SK-N-SH (cell line): ENCODE results near the gene GSG1. TPM values are rescaled to one million over a fixed set of nuclear protein-coding genes. Genes with fewer than 3 reads are reported as not detected.

Source experiments
- CTCF ChIA-PET: fragments of 300-600, 350-600 bp; formaldehyde crosslinking; extraction: SDS; loops from one replicate; lab custom pipeline; 2021; lab: Yijun Ruan, JAX
- POLR2A ChIA-PET: fragments of 350-600 bp; sonication (Branson Sonifier 250); formaldehyde crosslinking; extraction: SDS; loops from one replicate; lab custom pipeline; 2020; ENCODE audit warnings: antibody characterized with exemption, inconsistent platforms; lab: Yijun Ruan, JAX
- DNase-seq: peaks from one replicate; pipeline ENCODE4 v3.0.0; 2012
- H2AFZ ChIP-seq: fragments of 200-600 bp; sonication (generic); 2 replicates; pipeline ENCODE4 v1.8.1; 2016; ENCODE audit warnings: antibody characterized with exemption, mild to moderate bottlenecking, low read depth
- H3F3A ChIP-seq: fragments of 200-600 bp; sonication (generic); replicated peaks from 2 replicates; pipeline ENCODE3; 2016; ENCODE audit warnings: antibody characterized with exemption, mild to moderate bottlenecking; ENCODE audit not compliant: insufficient read depth
- H3K27ac ChIP-seq, 2 experiments: fragments of 200-500 bp in 1 of 2; fragments of 200-600 bp in 1 of 2; sonication (Bioruptor generic) in 1 of 2; sonication (generic), shearing (Covaris generic) in 1 of 2; 2 replicates each; pipeline versions ENCODE4 v1.5.1 to v1.6.1; 2014 to 2016; ENCODE audit warnings: low read depth in 2 of 2, inconsistent platforms in 1 of 2, low read length in 1 of 2, mild to moderate bottlenecking in 1 of 2, mixed read lengths in 1 of 2
- H3K27me3 ChIP-seq: fragments of 200-600 bp; sonication (generic), shearing (Covaris generic); 2 replicates; pipeline ENCODE4 v1.6.1; 2016; ENCODE audit warnings: mixed run types; ENCODE audit not compliant: insufficient read depth
- H3K36me3 ChIP-seq, 2 experiments: fragments of 200-500 bp in 1 of 2; fragments of 200-600 bp in 1 of 2; sonication (Bioruptor generic) in 1 of 2; sonication (generic) in 1 of 2; replicated peaks in 1 of 2; 2 replicates each; pipeline versions ENCODE3 to v1.5.1; 2014 to 2016; ENCODE audit warnings: low read length in 1 of 2, mild to moderate bottlenecking in 1 of 2; ENCODE audit not compliant: insufficient read depth in 2 of 2, control insufficient read depth in 1 of 2
- H3K4me1 ChIP-seq, 2 experiments: fragments of 200-500 bp in 1 of 2; fragments of 200-600 bp in 1 of 2; sonication (Bioruptor generic) in 1 of 2; sonication (generic), shearing (Covaris generic) in 1 of 2; 2 replicates each; pipeline versions ENCODE4 v1.5.1 to v1.6.1; 2014 to 2016; ENCODE audit warnings: low read depth in 1 of 2, low read length in 1 of 2, mixed run types in 1 of 2; ENCODE audit not compliant: insufficient read depth in 2 of 2, control insufficient read depth in 1 of 2
- H3K4me2 ChIP-seq: fragments of 200-600 bp; sonication (generic), shearing (Covaris generic); 2 replicates; pipeline ENCODE4 v1.6.1; 2017; ENCODE audit warnings: mixed run types
- H3K4me3 ChIP-seq, 2 experiments: fragments of 200-500 bp in 1 of 2; fragments of 200-600 bp in 1 of 2; sonication (Bioruptor generic) in 1 of 2; sonication (generic), shearing (Covaris generic) in 1 of 2; 2 replicates each; pipeline versions ENCODE4 v1.5.1 to v1.8.1; 2014 to 2016; ENCODE audit warnings: low read depth in 2 of 2, inconsistent platforms in 1 of 2, low read length in 1 of 2, mild to moderate bottlenecking in 1 of 2, mixed read lengths in 1 of 2, moderate library complexity in 1 of 2
- H3K79me2 ChIP-seq: fragments of 200-600 bp; sonication (generic); 2 replicates; pipeline ENCODE4 v1.8.1; 2017; ENCODE audit warnings: mild to moderate bottlenecking; ENCODE audit not compliant: insufficient read depth
- H3K9ac ChIP-seq: fragments of 200-600 bp; sonication (generic); 2 replicates; pipeline ENCODE4 v1.6.1; 2017; ENCODE audit warnings: mixed run types
- H3K9me2 ChIP-seq: fragments of 200-600 bp; sonication (generic); 2 replicates; pipeline ENCODE4 v1.6.1; 2017; ENCODE audit warnings: mixed run types
- H3K9me3 ChIP-seq: fragments of 200-600 bp; sonication (generic); 2 replicates; pipeline ENCODE4 v1.6.1; 2017; ENCODE audit warnings: mixed run types, mild to moderate bottlenecking, moderate library complexity
- H4K20me1 ChIP-seq: fragments of 200-600 bp; sonication (generic); 2 replicates; pipeline ENCODE4 v1.6.1; 2017; ENCODE audit warnings: mild to moderate bottlenecking, mixed run types; ENCODE audit not compliant: insufficient read depth
- FOSL2 ChIP-seq: IDR thresholded peaks from 2 replicates; pipeline ENCODE4 v1.4.0; 2012; ENCODE audit warnings: low read depth, mild to moderate bottlenecking, moderate library complexity, borderline replicate concordance
- FOXM1 ChIP-seq: IDR thresholded peaks from 2 replicates; pipeline ENCODE4 v1.4.0; 2012; ENCODE audit warnings: low read depth, mild to moderate bottlenecking
- MXI1 ChIP-seq: IDR thresholded peaks from 2 replicates; pipeline ENCODE4 v1.6.1; 2012; ENCODE audit warnings: mild to moderate bottlenecking, low read depth, low read length, improper control_type of control experiment
- RCOR1 ChIP-seq: fragments of 150-350 bp; IDR thresholded peaks from 2 replicates; pipeline ENCODE4 v1.6.1; 2017; ENCODE audit warnings: antibody characterized with exemption, low read length
- RFX5 ChIP-seq: IDR thresholded peaks from 2 replicates; pipeline ENCODE4 v1.6.1; 2012; ENCODE audit warnings: mild to moderate bottlenecking, improper control_type of control experiment, low read length
- TCF12 ChIP-seq: IDR thresholded peaks from 2 replicates; pipeline ENCODE4 v1.4.0; 2012
- WGBS: methylation state at CpG from one replicate; pipeline ENCODE4 v1.1.6; 2017; ENCODE audit warnings: low lambda C conversion rate; 5-methylcytosine and 5-hydroxymethylcytosine counted together
- polyA plus RNA-seq, 3 experiments: library from polyadenylated mRNA; depleted of rRNA; stranded (reverse); fragments of >200 nt; gene quantifications; 2 replicates each; pipeline ENCODE4 v1.2.3, GENCODE V29; 2012
- TF ChIP-seq, protein P1 (sequence below): fragments of 150-350 bp; IDR thresholded peaks from 2 replicates; pipeline ENCODE4 v1.6.1; 2017; ENCODE audit warnings: antibody characterized with exemption, low read length, low read depth, borderline replicate concordance
- TF ChIP-seq, protein P2 (sequence below): fragments of 150-350 bp; IDR thresholded peaks from 2 replicates; pipeline ENCODE4 v1.6.1; 2016; ENCODE audit warnings: mild to moderate bottlenecking, low read depth, low read length
- TF ChIP-seq, protein P3 (sequence below): IDR thresholded peaks from 2 replicates; pipeline ENCODE4 v1.4.0; 2012; ENCODE audit warnings: low read depth, borderline replicate concordance
- TF ChIP-seq, protein P4 (sequence below): IDR thresholded peaks from 2 replicates; pipeline ENCODE4; 2012
- TF ChIP-seq, protein P5 (sequence below): fragments of 200-600 bp; sonication (generic); IDR thresholded peaks from 2 replicates; pipeline ENCODE4 v1.6.1; 2017; ENCODE audit warnings: antibody characterized with exemption, mild to moderate bottlenecking, moderate library complexity

The GSG1 gene
- polyA plus RNA-seq, 1 of the 3 experiments (the other 2 are of a cell fraction): 0.39 TPM

DNA sequence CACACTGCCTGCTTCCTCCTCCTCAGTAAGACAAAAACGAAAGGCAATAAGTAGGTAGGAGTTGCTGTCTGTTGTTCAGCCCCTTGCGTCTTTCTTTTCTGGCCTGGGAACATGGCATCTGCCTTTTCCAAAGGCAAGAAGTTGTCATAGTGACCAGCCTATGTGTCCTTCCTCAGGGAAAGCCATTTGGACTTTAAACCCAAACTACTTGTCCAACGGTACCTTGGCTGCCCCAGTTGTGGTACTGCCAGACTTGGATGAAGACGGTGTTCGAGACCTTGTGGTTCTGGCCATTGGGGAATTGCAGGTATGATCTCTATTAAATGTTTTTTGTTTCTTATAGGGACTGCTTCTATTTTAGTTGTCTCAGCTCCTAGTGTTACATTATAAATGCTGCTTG is 40.8 kb downstream of the GSG1 start:
- H2AFZ ChIP-seq: no peak overlapping the region
- H3K9me3 ChIP-seq: no peaks in the 10 kb centered on the region
- H3K4me1 ChIP-seq: no peaks in the 10 kb centered on the region
- no peak overlapping the region for H3K27ac ChIP-seq
- no peaks in the 10 kb centered on the region for H4K20me1 ChIP-seq
- ChIA-PET CTCF (no interaction called here), POLR2A (no interaction called here)
- TF ChIP-seq, protein P1, sequence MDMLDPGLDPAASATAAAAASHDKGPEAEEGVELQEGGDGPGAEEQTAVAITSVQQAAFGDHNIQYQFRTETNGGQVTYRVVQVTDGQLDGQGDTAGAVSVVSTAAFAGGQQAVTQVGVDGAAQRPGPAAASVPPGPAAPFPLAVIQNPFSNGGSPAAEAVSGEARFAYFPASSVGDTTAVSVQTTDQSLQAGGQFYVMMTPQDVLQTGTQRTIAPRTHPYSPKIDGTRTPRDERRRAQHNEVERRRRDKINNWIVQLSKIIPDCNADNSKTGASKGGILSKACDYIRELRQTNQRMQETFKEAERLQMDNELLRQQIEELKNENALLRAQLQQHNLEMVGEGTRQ: no peak
- TF ChIP-seq RFX5 (no peak), FOSL2 (no peak), TCF12 (no peak), MXI1 (no peak)
- TF ChIP-seq, protein P2, sequence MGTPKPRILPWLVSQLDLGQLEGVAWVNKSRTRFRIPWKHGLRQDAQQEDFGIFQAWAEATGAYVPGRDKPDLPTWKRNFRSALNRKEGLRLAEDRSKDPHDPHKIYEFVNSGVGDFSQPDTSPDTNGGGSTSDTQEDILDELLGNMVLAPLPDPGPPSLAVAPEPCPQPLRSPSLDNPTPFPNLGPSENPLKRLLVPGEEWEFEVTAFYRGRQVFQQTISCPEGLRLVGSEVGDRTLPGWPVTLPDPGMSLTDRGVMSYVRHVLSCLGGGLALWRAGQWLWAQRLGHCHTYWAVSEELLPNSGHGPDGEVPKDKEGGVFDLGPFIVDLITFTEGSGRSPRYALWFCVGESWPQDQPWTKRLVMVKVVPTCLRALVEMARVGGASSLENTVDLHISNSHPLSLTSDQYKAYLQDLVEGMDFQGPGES: no peak
- TF ChIP-seq, protein P3, sequence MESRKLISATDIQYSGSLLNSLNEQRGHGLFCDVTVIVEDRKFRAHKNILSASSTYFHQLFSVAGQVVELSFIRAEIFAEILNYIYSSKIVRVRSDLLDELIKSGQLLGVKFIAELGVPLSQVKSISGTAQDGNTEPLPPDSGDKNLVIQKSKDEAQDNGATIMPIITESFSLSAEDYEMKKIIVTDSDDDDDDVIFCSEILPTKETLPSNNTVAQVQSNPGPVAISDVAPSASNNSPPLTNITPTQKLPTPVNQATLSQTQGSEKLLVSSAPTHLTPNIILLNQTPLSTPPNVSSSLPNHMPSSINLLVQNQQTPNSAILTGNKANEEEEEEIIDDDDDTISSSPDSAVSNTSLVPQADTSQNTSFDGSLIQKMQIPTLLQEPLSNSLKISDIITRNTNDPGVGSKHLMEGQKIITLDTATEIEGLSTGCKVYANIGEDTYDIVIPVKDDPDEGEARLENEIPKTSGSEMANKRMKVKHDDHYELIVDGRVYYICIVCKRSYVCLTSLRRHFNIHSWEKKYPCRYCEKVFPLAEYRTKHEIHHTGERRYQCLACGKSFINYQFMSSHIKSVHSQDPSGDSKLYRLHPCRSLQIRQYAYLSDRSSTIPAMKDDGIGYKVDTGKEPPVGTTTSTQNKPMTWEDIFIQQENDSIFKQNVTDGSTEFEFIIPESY: no peak
- no peaks in the 10 kb centered on the region for H3F3A ChIP-seq
- H3K79me2 ChIP-seq: no peaks in the 10 kb centered on the region
- H3K9me2 ChIP-seq: no peaks in the 10 kb centered on the region
- 85% methylated on average over 5 of the region's 5 CpGs for WGBS
- no peak overlapping the region for H3K9ac ChIP-seq
- DNase-seq: no peak
- H3K36me3 ChIP-seq: peaks cover 0 to 14% of the 10 kb centered on the region in 2 experiments
- no peaks in the 10 kb centered on the region for H3K27me3 ChIP-seq
- no peak overlapping the region for H3K4me2 ChIP-seq
- H3K4me3 ChIP-seq: no peak overlapping the region

DNA sequence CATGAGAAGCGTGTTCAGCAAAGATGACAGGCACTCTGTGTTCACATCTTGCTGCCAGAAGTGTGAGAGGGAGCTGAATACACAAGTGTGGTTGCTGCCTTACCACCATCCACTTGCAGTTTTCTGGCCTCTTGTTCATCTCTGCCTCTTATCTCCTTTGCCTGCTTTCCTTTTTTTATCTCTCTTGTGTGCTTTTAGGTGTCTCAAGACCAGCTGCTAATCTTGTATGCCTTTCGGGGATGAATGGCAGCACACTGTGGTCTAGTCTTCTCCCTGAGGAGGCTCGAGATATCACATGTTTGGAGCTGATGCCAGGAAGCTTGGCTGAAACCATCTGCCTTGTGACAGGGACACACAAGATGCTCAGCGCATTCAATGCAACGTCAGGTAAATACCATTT is 42.1 kb downstream of the GSG1 start:
- no peak for DNase-seq
- Histone ChIP-seq H3K36me3 (peaks cover 0 to 12% of the 10 kb centered on the region in 2 experiments), H2AFZ (no peak overlapping the region), H4K20me1 (no peaks in the 10 kb centered on the region), H3K4me3 (no peak overlapping the region), H3K9me2 (no peaks in the 10 kb centered on the region), H3K9ac (no peak overlapping the region), H3K4me2 (no peak overlapping the region), H3K4me1 (no peaks in the 10 kb centered on the region), H3F3A (no peaks in the 10 kb centered on the region), H3K27me3 (no peaks in the 10 kb centered on the region), H3K9me3 (no peaks in the 10 kb centered on the region), H3K27ac (no peak overlapping the region), H3K79me2 (no peaks in the 10 kb centered on the region)
- ChIA-PET CTCF (interaction anchor here (1.2 kb wide), 1 partner anchor 151 kb away, joined by 4 read pairs; no protein-coding TSS in a partner anchor), POLR2A (no interaction called here)
- 94% methylated on average over 5 of the region's 5 CpGs for WGBS
- TF ChIP-seq FOXM1: no peak
- TF ChIP-seq, protein P3: no peak
- TF ChIP-seq, protein P4, sequence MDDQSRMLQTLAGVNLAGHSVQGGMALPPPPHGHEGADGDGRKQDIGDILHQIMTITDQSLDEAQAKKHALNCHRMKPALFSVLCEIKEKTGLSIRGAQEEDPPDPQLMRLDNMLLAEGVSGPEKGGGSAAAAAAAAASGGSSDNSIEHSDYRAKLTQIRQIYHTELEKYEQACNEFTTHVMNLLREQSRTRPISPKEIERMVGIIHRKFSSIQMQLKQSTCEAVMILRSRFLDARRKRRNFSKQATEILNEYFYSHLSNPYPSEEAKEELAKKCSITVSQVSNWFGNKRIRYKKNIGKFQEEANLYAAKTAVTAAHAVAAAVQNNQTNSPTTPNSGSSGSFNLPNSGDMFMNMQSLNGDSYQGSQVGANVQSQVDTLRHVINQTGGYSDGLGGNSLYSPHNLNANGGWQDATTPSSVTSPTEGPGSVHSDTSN: no peak
- TF ChIP-seq, protein P5, sequence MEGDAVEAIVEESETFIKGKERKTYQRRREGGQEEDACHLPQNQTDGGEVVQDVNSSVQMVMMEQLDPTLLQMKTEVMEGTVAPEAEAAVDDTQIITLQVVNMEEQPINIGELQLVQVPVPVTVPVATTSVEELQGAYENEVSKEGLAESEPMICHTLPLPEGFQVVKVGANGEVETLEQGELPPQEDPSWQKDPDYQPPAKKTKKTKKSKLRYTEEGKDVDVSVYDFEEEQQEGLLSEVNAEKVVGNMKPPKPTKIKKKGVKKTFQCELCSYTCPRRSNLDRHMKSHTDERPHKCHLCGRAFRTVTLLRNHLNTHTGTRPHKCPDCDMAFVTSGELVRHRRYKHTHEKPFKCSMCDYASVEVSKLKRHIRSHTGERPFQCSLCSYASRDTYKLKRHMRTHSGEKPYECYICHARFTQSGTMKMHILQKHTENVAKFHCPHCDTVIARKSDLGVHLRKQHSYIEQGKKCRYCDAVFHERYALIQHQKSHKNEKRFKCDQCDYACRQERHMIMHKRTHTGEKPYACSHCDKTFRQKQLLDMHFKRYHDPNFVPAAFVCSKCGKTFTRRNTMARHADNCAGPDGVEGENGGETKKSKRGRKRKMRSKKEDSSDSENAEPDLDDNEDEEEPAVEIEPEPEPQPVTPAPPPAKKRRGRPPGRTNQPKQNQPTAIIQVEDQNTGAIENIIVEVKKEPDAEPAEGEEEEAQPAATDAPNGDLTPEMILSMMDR: no peak
- TF ChIP-seq RCOR1: no peak
